Keratinocyte (primary cell): Measurements from ENCODE around the gene AKT1S1. TPM values are rescaled to one million over a fixed set of nuclear protein-coding genes. Genes with fewer than 3 reads are reported as not detected.

Source experiments
- DNase-seq: peaks from one replicate; pipeline ENCODE4 v3.0.0-alpha.2; 2011; ENCODE audit warnings: low read depth, missing footprints, low spot score
- FAIRE-seq: peaks from 2 replicates; lab custom pipeline; 2011; peaks lifted over from hg19 to GRCh38; lab: Jason Lieb, UNC
- H2AFZ ChIP-seq: 2 replicates; pipeline ENCODE4 v1.6.0; 2012; ENCODE audit warnings: low read length, control low read depth, inconsistent platforms; ENCODE audit not compliant: control insufficient read depth
- H3K27ac ChIP-seq: 2 replicates; pipeline ENCODE4 v1.5.1; 2011; ENCODE audit warnings: low read length; ENCODE audit not compliant: control insufficient read depth, insufficient read depth
- H3K27me3 ChIP-seq: 3 replicates; pipeline ENCODE4 v1.6.0; 2011; ENCODE audit warnings: low read length; ENCODE audit not compliant: control insufficient read depth, insufficient read depth; ENCODE audit errors: extremely low read depth
- H3K36me3 ChIP-seq, 2 experiments: 2 replicates in 1 of 2; 3 replicates in 1 of 2; pipeline ENCODE4 v1.5.1; 2011; ENCODE audit warnings: low read length in 2 of 2, mild to moderate bottlenecking in 1 of 2; ENCODE audit not compliant: control insufficient read depth in 2 of 2, insufficient read depth in 2 of 2; ENCODE audit errors: extremely low read depth in 1 of 2
- H3K4me1 ChIP-seq: 3 replicates; pipeline ENCODE4 v1.5.1; 2011; ENCODE audit warnings: low read length; ENCODE audit not compliant: control insufficient read depth, insufficient read depth; ENCODE audit errors: extremely low read depth
- H3K4me2 ChIP-seq: 3 replicates; pipeline ENCODE4 v1.6.0; 2011; ENCODE audit warnings: low read depth, low read length; ENCODE audit not compliant: control insufficient read depth, insufficient read depth; ENCODE audit errors: extremely low read depth
- H3K4me3 ChIP-seq, 3 experiments: fragments of 200-600 bp in 1 of 3; sonication (generic) in 1 of 3; 2 replicates in 2 of 3; 3 replicates in 1 of 3; pipeline ENCODE4 v1.5.1; 2011 to 2016; ENCODE audit warnings: low read length in 3 of 3, mild to moderate bottlenecking in 3 of 3, control low read depth in 2 of 3, inconsistent platforms in 1 of 3, low read depth in 1 of 3, mixed read lengths in 1 of 3, mixed run types in 1 of 3, moderate library complexity in 1 of 3; ENCODE audit not compliant: control insufficient read depth in 2 of 3, insufficient read depth in 2 of 3; ENCODE audit errors: extremely low read depth in 1 of 3
- H3K79me2 ChIP-seq: 2 replicates; pipeline ENCODE4 v1.6.0; 2012; ENCODE audit warnings: low read length; ENCODE audit not compliant: control insufficient read depth, insufficient read depth
- H3K9ac ChIP-seq: 3 replicates; pipeline ENCODE4 v1.6.0; 2011; ENCODE audit warnings: low read length; ENCODE audit not compliant: control insufficient read depth, insufficient read depth; ENCODE audit errors: extremely low read depth
- H3K9me1 ChIP-seq: 3 replicates; pipeline ENCODE4 v1.6.0; 2011; ENCODE audit warnings: low read length; ENCODE audit not compliant: control insufficient read depth, insufficient read depth; ENCODE audit errors: extremely low read depth
- H3K9me3 ChIP-seq: 2 replicates; pipeline ENCODE4 v1.5.1; 2012; ENCODE audit warnings: low read depth, low read length; ENCODE audit not compliant: control insufficient read depth
- H4K20me1 ChIP-seq: 3 replicates; pipeline ENCODE4 v1.6.0; 2011; ENCODE audit warnings: low read length; ENCODE audit not compliant: control insufficient read depth, insufficient read depth; ENCODE audit errors: extremely low read depth
- CTCF ChIP-seq, 3 experiments: IDR thresholded peaks in 1 of 3; conservative IDR thresholded peaks in 1 of 3; optimal IDR thresholded peaks in 1 of 3; 2 replicates in 2 of 3; 3 replicates in 1 of 3; pipeline versions ENCODE3 to v1.5.1; 2011; ENCODE audit warnings: low read length in 3 of 3, mild to moderate bottlenecking in 3 of 3, moderate library complexity in 2 of 3, control low read depth in 1 of 3, inconsistent platforms in 1 of 3; ENCODE audit not compliant: insufficient read depth in 2 of 3; ENCODE audit errors: extremely low read depth in 1 of 3
- EZH2 ChIP-seq: IDR thresholded peaks from one replicate; pipeline ENCODE4 v1.6.1; 2012; ENCODE audit warnings: inconsistent platforms, mild to moderate bottlenecking, low read length, moderate library complexity
- dilution Hi-C: fragments of 300-500 bp; cut with MboI; formaldehyde crosslinking; loops from one replicate; pipeline ENCODE4 v1.7.0; 2020; ENCODE audit warnings: low sequenced_read_pairs; ENCODE audit not compliant: extremely low pct_ligation_motif_present
- polyA plus RNA-seq, 5 experiments: library from polyadenylated mRNA; depleted of rRNA in 3 of 5; stranded (reverse) in 3 of 5; stranded (forward) in 1 of 5; unstranded in 1 of 5; fragments of >200 nt; gene quantifications; 1 replicate in 1 of 5; 2 replicates in 3 of 5; 3 replicates in 1 of 5; pipeline versions ENCODE4 v1.2.1 to v1.2.3, GENCODE V29; 2011 to 2012; ENCODE audit warnings: missing spikeins in 2 of 5, low read depth in 1 of 5, low replicate concordance in 1 of 5

AKT1S1 gene
- polyA plus RNA-seq, 1 donor (not counting 4 experiments of a cell fraction or from before 2014, with no cell fraction given) = 27.2 TPM

GRCh38 chr19:49846408-49846807 lies 30.7 kb downstream of the AKT1S1 start:
- no peak for FAIRE-seq
- Histone ChIP-seq H3K4me1 (peaks cover 14% of the 10 kb centered on the region), H3K9me1 (no peaks in the 10 kb centered on the region), H3K79me2 (no peaks in the 10 kb centered on the region), H4K20me1 (no peaks in the 10 kb centered on the region), H3K4me3 (no peak overlapping the region), H3K27ac (no peak overlapping the region), H3K9ac (no peak overlapping the region), H3K27me3 (no peaks in the 10 kb centered on the region), H3K9me3 (no peaks in the 10 kb centered on the region), H2AFZ (no peak overlapping the region), H3K36me3 (no peaks in the 10 kb centered on the region), H3K4me2 (no peak overlapping the region)
- TF ChIP-seq CTCF (optimal IDR thresholded peaks at IDR 0.05 in 1 of 3, IDR thresholded peaks at IDR 0.05 in 1 of 3, conservative IDR thresholded peaks at IDR 0.05 in 1 of 3; ENCODE audit: extremely low read depth in 1 of 3, insufficient read depth in 2 of 3, low read length in 3 of 3) = no peak
- no peak for TF ChIP-seq EZH2
- dilution Hi-C loops = no loop called here
- no peak for DNase-seq

GRCh38 chr19:49845414-49845813 lies 31.7 kb downstream of the AKT1S1 start:
- H3K9me3 ChIP-seq = no peaks in the 10 kb centered on the region
- H3K4me1 ChIP-seq = peaks cover 14% of the 10 kb centered on the region
- no peaks in the 10 kb centered on the region for H3K79me2 ChIP-seq
- DNase-seq = no peak
- H4K20me1 ChIP-seq = no peaks in the 10 kb centered on the region
- dilution Hi-C loops = no loop called here
- TF ChIP-seq EZH2 = no peak
- H3K27me3 ChIP-seq = no peaks in the 10 kb centered on the region
- H3K9me1 ChIP-seq = no peaks in the 10 kb centered on the region
- no peak overlapping the region for H3K4me2 ChIP-seq
- H2AFZ ChIP-seq = no peak overlapping the region
- H3K4me3 ChIP-seq = no peak overlapping the region
- no peak for FAIRE-seq
- H3K9ac ChIP-seq = no peak overlapping the region
- no peaks in the 10 kb centered on the region for H3K36me3 ChIP-seq
- H3K27ac ChIP-seq = no peak overlapping the region
